Measurements from ENCODE around the gene ATP11A.
A peak's percentile ranks its signal among the peaks of the same experiment; 100 is the strongest.

ATP11A gene

GRCh38 chr13:112689303-112690245 lies at the start of gene ATP11A:
TSS of gene ATP11A (plus strand) at chr13:112690038. CDS start at chr13:112690417, 379 bp downstream.
- H3K27ac ChIP-seq (ENCODE audit: low read length): peak within 1 kb of the TSS; percentile 30
- TF ChIP-seq EZH2phosphoT487 (IDR thresholded peaks at IDR 0.05; ENCODE audit: low read depth): no peak
- TF ChIP-seq CTCF (IDR thresholded peaks at IDR 0.05; ENCODE audit: low read depth, low read length): peak; percentile 29
- peaks cover 37% of the 10 kb centered on the region for H3K4me1 ChIP-seq (ENCODE audit: low read length)
- peak within 1 kb of the TSS; percentile 74 for H2AFZ ChIP-seq (ENCODE audit: low read depth, low read length)
- H4K20me1 ChIP-seq (ENCODE audit: insufficient read depth, low read length): peaks cover 30% of the 10 kb centered on the region
- H3K4me3 ChIP-seq (ENCODE audit: low read length): peak within 1 kb of the TSS; percentile 82
- H3K4me2 ChIP-seq (ENCODE audit: low read length): peak within 1 kb of the TSS; percentile 91
- peak within 1 kb of the TSS; percentile 92 for H3K9ac ChIP-seq (ENCODE audit: low read length)
- H3K27me3 ChIP-seq (ENCODE audit: low read depth, low read length): no peaks in the 10 kb centered on the region
- H3K36me3 ChIP-seq (replicated peaks; ENCODE audit: low read depth, low read length): no peaks in the 10 kb centered on the region
- H3K79me2 ChIP-seq (ENCODE audit: low read length): peaks cover 41% of the 10 kb centered on the region
- H3K9me3 ChIP-seq (ENCODE audit: insufficient read depth, low read length): no peaks in the 10 kb centered on the region

- Histone ChIP-seq H4K20me1 (ENCODE audit: insufficient read depth, low read length) (no peaks in the 10 kb centered on the region), H3K27ac (ENCODE audit: low read length) (no peak overlapping the region), H3K4me1 (ENCODE audit: low read length) (peaks cover 5% of the 10 kb centered on the region; the same call in 1 of the 2 replicates), H3K79me2 (ENCODE audit: low read length) (no peaks in the 10 kb centered on the region), H3K9me3 (ENCODE audit: insufficient read depth, low read length) (no peaks in the 10 kb centered on the region), H3K27me3 (ENCODE audit: low read depth, low read length) (peaks cover 24% of the 10 kb centered on the region), H3K4me2 (ENCODE audit: low read length) (no peak overlapping the region), H2AFZ (ENCODE audit: low read depth, low read length) (no peak overlapping the region), H3K9ac (ENCODE audit: low read length) (no peak overlapping the region), H3K4me3 (ENCODE audit: low read length) (no peak overlapping the region), H3K36me3 (replicated peaks; ENCODE audit: low read depth, low read length) (no peaks in the 10 kb centered on the region)
- no peak for TF ChIP-seq EZH2phosphoT487 (IDR thresholded peaks at IDR 0.05; ENCODE audit: low read depth)
Measured at GRCh38 chr13:112641456-112642089, 48.3 kb upstream of the ATP11A start.

- Histone ChIP-seq H3K9ac (ENCODE audit: low read length) (no peak overlapping the region), H3K4me2 (ENCODE audit: low read length) (no peak overlapping the region), H2AFZ (ENCODE audit: low read depth, low read length) (no peak overlapping the region), H3K4me3 (ENCODE audit: low read length) (no peak overlapping the region), H3K9me3 (ENCODE audit: insufficient read depth, low read length) (no peaks in the 10 kb centered on the region), H3K27ac (ENCODE audit: low read length) (no peak overlapping the region), H4K20me1 (ENCODE audit: insufficient read depth, low read length) (no peaks in the 10 kb centered on the region), H3K79me2 (ENCODE audit: low read length) (no peaks in the 10 kb centered on the region), H3K4me1 (ENCODE audit: low read length) (peaks cover 5% of the 10 kb centered on the region; the same call in 1 of the 2 replicates), H3K36me3 (replicated peaks; ENCODE audit: low read depth, low read length) (no peaks in the 10 kb centered on the region), H3K27me3 (ENCODE audit: low read depth, low read length) (peaks cover 22% of the 10 kb centered on the region)
- no peak for TF ChIP-seq CTCF (IDR thresholded peaks at IDR 0.05; ENCODE audit: low read depth, low read length)
- no peak for TF ChIP-seq EZH2phosphoT487 (IDR thresholded peaks at IDR 0.05; ENCODE audit: low read depth)
Measured at GRCh38 chr13:112642090-112642460, 47.8 kb upstream of the ATP11A start.

- Histone ChIP-seq H3K79me2 (ENCODE audit: low read length) (no peaks in the 10 kb centered on the region), H2AFZ (ENCODE audit: low read depth, low read length) (no peak overlapping the region), H3K4me2 (ENCODE audit: low read length) (no peak overlapping the region), H3K4me1 (ENCODE audit: low read length) (peaks cover 5% of the 10 kb centered on the region; the same call in 1 of the 2 replicates), H3K27ac (ENCODE audit: low read length) (no peak overlapping the region), H3K36me3 (replicated peaks; ENCODE audit: low read depth, low read length) (no peaks in the 10 kb centered on the region), H3K4me3 (ENCODE audit: low read length) (no peak overlapping the region), H3K9me3 (ENCODE audit: insufficient read depth, low read length) (no peaks in the 10 kb centered on the region), H4K20me1 (ENCODE audit: insufficient read depth, low read length) (no peaks in the 10 kb centered on the region), H3K9ac (ENCODE audit: low read length) (no peak overlapping the region), H3K27me3 (ENCODE audit: low read depth, low read length) (peaks cover 14% of the 10 kb centered on the region)
- TF ChIP-seq CTCF (IDR thresholded peaks at IDR 0.05; ENCODE audit: low read depth, low read length): no peak
Measured at GRCh38 chr13:112643759-112644459, 45.9 kb upstream of the ATP11A start.
